HG02943 (cell line): ENCODE results near the gene MRPS33.
"Not testable (repeated sequence)": the region's sequence is repeated elsewhere in the genome, so short reads cannot be mapped to it uniquely, and the experiment has no call there.

ENCODE experiments used
- ATAC-seq: cut with Tn5 transposase; IDR thresholded peaks from one replicate; pipeline ENCODE4 v1.9.1; 2021; ENCODE audit warnings: mild to moderate bottlenecking, low read depth, moderate library complexity; ENCODE audit not compliant: unreplicated experiment

MRPS33 gene

DNA sequence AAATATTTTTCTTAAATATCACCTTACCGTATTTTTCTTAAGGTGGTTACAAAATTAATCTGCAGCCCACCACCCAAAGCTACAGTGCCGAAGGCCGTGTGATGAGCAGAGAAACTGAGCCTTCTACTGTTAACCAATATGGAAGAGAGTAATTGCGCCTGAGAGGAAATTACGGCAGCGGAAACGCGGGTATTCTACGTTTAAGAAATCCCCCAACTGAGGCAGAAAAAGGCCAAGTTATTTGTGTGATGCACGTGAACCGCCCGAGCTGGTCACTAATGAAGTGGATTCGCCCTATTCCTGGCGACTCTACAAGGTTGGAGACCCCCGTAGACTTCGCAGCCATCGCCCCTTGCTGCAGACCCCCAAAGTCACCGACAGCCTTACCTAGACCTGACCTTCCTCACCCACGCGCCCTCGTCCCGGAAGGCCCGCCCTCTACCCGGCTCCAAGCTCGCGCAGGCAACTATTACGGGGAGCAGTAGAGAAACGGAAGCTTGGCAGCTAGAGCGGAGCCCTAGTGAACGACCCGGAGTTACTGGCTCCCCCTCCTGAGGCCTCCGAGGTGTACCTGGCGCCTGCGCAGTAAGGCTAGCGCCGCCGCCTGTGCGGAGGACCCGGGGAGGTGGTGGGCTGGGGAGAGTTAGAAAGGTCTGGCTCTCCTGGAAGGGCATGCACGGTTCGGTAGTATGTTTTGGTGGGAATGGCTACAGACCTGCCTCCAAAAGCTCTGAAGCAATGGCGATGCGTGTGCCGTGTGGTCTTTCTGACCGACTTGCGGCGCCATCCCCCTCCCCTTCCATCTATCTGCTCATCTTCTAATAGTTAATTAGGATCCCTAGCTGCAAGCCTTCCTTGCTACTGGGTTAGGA is at the start of gene MRPS33:
Gene MRPS33, minus strand, starts transcription at position 429 of the 872 bp plus-strand sequence. CDS start 4,319 bp downstream, outside the sequence.
- peak; percentile 99 for ATAC-seq

DNA sequence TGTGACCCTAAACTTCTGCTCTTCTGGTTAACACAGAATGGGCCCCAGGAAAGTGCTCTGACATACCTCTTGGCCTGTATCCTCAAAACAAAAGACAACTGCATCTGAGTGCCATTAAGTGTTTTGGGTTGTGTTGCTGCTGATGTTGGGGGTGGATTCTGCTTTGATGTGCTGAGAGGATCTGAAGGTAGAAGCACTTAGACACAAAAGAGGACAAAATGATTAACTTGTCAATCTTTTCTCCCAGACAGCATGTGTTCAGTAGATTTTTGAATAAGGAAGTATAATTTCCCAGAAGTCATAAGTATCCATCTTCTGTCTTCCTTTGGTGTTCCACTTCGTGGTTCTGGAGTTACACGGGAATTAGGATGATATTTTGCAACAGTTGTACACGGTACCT is 43.0 kb upstream of the MRPS33 start:
- ATAC-seq = no peak

DNA sequence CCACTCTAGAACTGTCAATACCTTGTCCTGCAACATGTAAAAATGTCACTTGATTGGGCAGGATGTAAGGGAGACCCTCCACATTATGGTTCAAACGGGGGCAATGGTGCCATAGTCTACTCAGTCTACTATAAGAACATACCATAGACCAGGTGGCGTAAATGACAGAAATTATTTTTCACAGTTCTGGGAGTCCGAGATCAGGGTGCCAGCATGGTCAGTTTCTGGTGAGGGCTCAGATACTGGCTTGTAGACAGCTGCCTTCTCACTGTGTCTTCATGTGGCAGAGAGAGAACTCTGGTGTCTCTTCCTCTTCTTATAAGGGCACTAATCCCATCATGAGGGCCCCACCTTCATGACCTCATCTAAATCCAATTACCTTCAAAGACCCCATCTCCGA is 40.4 kb upstream of the MRPS33 start:
- no peak for ATAC-seq

DNA sequence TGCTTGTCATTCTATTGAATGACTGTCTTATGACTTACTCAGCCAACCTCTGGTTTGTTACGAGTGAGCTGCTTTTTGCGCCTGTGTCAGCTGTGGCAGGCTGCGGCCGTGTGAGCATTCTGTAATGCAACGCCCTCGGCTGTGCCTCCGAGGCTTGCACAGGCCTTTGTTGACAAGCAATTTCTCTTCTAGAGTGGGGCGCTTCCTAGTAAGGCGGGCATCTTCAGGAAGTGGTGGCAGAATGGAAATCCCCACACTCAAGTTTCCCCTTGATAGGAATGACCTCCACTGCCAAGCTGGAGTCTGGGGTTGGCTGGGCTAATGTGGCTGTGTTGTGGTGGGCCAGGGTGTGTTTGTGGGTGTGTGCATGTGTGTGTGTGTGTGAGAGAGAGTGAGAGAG is 38.9 kb upstream of the MRPS33 start:
- no peak for ATAC-seq

DNA sequence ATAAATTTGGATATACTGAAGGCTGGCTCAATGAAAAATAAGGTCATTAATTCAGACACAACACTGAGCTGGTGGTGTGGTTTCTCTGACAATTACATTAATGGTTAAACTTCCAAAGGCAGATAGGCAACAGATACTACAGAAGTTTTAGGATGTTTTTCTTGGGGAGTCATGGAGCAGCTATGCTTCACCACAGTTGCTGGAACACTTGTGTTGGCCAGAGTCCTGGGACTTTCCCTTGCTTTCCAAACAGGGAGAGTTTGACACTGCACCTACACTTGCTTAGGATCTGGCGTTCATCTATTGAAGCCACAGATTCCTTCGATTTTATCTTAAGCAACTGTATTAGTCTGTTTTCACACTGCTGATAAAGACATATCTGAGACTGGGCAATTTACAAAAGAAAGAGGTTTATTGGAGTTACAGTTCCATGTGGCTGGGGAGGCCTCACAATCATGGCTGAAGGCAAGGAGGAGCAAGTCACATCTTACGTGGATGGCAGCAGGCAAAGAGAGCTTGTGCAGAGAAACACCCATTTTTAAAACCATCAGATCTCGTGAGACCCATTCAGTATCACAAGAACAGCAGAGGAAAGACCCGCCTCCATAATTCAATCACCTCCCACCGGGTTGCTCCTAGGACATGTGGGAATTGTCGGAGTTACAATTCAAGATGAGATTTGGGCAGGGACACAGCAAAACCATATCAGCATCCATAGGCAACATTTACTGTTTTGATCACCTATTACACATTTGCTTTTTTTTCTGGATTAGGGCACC is 31.3 kb upstream of the MRPS33 start:
- no peak for ATAC-seq

DNA sequence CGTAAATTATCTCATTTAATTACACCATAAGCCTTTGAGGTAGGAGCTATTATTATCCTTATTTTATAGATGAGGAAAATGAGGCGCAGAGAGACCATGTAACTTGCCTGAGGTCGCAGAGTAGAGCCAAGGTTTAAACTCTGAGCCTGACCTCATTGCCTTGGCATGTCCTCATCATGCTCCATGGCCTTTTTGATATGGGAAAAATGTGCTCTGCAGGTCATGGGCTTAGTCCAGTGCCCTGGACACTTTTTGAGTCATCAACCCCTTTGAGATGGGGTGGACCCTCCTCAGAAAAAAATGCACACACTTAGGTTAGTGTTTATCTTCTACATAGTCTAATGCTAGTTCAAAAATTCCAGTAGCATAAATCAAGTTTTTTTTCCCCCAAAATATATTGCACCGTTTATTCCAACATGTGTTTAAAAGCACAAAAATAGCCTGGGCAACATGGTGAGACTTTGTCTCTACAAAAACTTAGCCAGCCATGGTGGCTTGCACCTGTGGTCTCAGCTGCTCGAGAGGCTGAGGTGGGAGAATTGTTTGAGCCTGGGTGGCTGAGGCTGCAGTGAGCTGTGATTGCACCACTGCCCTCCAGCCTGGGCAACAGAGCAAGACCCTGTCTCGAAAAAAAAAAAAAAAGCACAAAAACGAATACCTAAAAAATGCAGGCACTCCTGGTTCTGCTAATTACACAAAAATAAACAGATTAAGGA is 30.5 kb upstream of the MRPS33 start:
- no peak for ATAC-seq

DNA sequence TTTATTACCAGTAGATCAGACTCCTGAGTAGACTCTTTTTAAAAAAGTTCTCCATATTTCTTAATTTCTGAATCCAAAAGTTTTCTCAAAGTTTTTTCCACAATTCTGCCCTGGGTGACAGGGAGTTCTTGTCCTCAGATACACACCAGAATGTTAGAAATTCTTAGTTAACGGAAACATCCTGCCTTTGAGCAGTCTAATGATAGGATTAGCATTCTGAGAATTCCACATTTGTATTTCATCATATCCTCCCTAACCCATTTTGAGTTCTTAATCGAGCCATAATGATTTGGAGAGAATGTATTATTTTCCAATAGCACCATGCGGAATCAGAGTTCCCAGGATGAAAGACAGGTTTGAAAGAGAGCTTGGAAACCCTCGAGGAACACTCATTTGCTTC is 28.9 kb upstream of the MRPS33 start:
- no peak for ATAC-seq

DNA sequence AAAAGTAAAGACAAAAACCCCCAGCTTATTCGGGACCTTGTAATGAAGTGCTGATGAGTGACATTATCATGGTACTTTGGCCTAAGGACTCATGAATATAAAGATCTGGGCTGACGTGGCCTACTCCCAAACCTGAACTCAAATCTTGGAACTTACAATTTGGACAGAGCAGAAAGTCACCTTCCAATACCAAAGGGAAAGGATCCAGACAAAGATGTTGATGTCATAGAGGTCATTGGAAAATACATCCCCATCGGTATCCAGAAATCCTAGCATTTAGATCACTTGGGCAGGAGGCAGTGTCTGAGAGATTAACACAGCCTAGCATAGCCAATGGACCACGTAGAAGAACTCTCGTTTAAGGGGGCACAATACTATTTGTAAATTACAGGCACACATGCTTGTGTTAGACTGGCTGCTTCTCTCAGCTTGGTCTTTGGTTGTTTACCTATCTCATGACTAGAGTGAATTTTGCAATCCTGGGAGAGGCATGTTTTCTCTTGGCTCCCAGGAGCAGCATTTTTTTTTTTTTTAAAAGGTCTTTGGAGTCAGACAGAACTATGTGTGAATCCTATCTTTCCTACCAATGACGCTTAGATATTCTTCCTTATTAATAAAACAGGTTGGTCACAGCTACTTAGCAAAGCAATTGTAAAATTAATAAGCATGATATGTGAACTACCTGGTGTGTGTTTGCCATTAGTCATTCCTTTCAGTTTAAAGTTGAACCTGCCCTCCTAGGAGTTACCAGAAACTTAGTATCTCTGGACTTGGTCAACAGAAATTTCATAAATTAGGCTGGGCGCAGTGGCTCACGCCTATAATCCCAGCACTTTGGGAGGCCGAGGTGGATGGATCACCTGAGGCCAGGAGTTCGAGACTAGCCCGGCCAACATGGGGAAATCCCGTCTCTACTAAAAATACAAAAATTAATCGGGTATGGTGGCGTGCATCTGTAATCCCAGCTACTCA is 27.8 kb upstream of the MRPS33 start:
- ATAC-seq = no peak

DNA sequence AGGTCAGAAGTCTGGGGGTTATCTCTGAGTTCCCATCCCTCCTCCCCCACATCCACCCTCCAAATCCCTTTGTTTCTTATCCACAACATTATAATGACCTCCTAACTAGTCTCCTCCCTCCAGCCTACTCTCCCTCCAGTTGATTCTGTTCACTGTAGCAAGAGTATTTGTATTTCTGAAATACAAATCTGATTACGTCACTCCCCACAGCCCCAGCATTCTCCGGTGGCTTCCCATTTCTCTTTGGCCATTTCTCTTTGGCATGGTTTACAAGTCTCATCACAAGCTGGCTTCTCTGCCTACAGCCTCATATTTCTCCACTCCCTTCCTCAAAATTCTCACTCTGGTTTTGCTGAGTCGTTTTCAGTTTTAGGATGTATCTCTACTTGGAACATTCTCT is 24.6 kb upstream of the MRPS33 start:
- ATAC-seq = no peak

DNA sequence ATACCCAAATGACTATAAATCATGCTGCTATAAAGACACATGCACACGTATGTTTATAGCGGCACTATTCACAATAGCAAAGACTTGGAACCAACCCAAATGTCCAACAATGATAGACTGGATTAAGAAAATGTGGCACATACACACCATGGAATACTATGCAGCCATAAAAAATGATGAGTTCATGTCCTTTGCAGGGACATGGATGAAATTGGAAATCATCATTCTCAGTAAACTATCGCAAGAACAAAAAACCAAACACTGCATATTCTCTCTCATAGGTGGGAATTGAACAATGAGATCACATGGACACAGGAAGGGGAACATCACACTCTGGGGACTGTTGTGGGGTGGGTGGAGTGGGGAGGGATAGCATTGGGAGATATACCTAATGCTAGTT is 23.3 kb upstream of the MRPS33 start:
- ATAC-seq = not testable (repeated sequence)

DNA sequence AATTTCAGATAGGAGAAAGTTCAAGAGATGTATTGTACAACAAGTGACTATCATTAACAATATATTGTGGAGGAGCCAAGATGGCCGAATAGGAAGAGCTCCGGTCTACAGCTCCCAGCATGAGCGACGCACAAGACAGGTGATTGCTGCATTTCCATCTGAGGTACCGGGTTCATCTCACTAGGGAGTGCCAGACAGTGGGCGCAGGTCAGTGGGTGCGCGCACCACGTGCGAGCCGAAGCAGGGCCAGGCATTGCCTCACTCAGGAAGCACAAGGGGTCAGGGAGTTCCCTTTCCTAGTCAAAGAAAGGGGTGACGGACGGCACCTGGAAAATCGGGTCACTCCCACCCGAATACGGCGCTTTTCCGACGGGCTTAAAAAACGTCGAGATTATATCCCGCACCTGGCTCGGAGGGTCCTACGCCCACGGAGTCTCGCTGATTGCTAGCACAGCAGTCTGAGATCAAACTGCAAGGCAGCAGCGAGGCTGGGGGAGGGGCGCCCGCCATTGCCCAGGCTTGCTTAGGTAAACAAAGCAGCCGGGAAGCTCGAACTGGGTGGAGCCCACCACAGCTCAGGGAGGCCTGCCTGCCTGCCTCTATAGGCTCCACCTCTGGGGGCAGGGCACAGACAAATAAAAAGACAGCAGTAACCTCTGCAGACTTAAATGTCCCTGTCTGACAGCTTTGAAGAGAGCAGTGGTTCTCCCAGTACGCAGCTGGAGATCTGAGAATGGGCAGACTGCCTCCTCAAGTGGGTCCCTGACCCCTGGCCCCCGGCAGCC is 18.0 kb upstream of the MRPS33 start:
- ATAC-seq = not testable (repeated sequence)

DNA sequence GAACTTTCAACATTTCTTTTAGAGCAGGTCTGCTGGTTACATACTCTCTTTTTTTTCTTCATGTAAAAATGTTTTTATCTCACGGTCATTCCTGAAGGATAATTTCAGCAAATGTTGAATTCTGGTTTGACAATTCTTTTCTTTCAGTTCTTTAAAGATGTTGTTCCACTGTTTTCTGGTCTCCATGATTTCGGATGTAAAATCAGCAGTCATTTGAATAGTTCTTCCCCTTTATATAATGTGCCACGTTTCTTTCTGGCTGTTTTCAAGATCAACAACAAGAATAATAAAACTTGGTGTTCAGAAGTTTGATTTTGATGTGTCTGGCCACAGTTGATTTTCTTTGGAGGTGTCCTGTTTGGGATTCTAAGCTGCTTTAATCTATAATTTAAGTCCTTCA is 14.0 kb upstream of the MRPS33 start:
- no peak for ATAC-seq

DNA sequence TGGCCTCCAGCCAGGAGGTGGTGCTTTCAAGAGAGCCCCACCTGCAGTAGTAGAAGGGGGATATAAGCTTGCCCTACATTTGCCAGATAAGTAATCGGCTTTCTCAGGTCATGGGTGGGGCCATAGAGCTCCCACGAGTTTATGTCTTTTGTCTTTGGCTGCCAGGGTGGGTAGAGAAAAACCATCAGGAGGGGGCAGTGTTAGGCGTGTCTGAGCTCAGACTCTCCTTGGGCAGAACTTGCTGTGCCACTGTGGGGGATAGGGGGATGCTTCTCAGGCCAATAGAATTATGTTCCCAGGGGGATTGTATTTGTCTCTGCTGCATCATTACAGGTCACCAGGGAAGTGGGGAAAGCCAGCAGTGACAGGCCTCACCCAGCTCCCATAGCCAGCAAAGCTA is 12.3 kb upstream of the MRPS33 start:
- no peak for ATAC-seq

DNA sequence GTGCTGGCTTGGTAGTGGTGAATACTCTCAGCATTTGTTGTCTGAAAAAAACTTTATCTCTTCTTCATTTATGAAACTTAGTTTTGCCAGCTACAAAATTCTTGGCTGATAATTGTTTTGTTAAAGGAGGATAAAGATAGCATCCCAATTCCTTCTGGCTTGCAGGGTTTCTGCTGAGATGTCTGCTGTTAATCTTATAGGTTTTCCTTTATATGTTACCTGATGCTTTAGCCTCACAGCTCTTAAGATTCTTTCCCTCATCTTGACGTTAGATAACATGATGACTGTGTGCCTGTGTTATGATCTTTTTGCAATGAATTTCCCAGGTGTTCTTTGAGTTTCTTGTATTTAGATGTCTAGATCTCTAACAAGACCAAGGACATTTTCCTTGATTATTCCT is 9.9 kb upstream of the MRPS33 start:
- no peak for ATAC-seq

DNA sequence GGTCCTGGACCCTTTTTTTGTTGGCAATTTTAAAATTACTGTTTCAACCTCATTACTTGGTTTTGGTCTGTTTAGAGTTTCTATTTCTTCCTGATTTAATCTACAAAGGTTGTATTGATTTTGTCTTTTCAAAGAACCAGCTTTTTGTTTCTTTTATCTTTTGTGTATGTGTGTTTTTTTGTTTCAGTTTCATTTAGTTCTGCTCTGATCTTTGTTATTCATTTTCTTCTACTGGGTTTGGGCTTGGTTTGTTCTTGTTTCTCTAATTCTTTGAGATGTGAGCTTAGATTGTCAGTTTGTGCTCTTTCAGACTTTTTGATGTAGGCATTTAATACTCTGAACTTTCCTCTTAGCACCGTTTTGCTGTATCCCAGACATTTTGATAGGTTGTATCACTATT is 8.5 kb upstream of the MRPS33 start:
- no peak for ATAC-seq

DNA sequence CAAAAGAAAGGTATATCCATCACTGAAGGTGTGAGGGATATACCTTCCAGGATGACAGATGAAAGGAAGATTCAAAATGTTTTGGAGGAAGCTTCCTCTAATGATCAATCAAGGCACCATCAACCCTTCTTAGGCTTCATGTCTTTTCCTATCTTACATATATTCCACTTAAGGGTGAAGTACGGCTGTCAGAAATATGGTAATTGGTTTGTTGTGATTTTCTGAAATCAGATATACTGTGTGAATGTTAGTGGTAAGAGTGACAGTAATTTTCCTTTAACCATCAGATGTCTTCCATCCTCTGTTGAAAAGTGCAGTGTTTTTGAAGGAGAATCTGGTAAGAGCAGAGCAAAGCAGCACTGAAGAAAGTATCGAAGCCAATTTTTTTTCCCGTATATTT is 2.8 kb upstream of the MRPS33 start:
- no peak for ATAC-seq

DNA sequence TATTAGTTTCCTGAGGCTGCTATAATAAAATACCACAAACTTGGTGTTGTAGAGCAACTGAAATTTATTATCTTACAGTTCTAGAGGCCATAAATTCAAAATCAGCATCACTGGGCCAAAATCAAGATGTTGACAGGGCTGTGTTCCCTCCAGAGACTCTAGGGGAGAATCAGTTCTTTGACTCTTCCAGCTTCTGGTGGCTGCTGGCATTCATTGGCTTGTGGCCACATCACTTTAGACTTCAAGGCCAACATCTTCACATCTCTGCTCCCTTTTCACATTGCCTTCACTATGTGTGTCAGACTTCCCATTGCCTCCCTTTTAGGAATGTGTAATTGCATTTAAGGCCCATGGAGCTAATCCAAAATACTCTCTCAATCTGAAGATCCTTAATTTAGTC is 1.6 kb upstream of the MRPS33 start:
- ATAC-seq = no peak

DNA sequence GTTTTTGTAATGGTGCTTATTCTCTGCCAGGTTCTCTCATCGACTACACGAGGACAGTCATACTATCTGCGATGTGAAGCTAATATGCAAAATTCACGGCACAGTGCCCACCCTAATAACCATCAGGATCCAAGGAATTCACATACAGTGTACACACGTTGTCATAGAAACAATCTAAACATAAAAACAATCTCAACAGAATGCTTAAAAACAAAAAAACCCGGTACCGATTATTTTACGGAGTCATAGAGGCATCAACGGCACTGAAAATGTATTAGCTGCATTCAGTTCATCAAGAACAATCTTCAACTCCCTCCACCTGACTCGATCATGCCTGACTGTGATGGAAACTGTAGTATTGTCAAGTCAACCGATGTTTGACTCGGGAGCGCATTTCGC is 628 bp downstream of the MRPS33 start:
- ATAC-seq = peak; percentile 4

DNA sequence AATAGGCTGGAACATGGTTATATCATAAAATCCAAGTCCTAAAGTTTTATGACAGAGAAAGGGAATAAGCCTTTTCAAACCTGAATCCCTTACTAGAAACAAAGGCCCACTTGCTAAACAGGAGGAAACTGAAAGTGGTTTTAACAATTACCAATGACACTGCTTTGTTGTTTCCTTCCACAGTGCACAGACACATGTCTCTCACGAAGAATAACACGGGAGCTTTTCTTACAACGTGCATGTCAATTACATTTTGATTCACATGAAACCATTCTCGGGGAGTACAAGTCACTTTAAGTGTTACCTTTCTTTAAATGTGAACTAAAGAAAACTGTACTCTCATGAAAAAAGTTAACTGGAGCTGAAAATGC is 1.4 kb downstream of the MRPS33 start:
- ATAC-seq = no peak
